Thoracic aorta (tissue), 2 donors: ENCODE measurements around the gene AOPEP. TPM values are rescaled to one million over a fixed set of nuclear protein-coding genes. Genes with fewer than 3 reads are reported as not detected.

Experiments used
- ATAC-seq: fragments of 150-250 bp; one replicate; pipeline ENCODE4 v1.8.0; 2017; ENCODE audit warnings: low read depth; ENCODE audit not compliant: insufficient number of reproducible peaks, low FRiP score
- DNase-seq: peaks from one replicate; pipeline ENCODE4 v3.0.0-alpha.2; 2020; ENCODE audit warnings: low spot score
- H3K27ac ChIP-seq, 2 donors: fragments of 200-600 bp; sonication (generic); 1 replicate in 1 of 2; 2 replicates in 1 of 2; pipeline ENCODE4 v1.5.1; 2016; ENCODE audit warnings: mild to moderate bottlenecking in 2 of 2, moderate library complexity in 2 of 2
- H3K27me3 ChIP-seq: fragments of 200-600 bp; sonication (generic); replicated peaks from 2 replicates; pipeline ENCODE4 v1.6.0; 2016; ENCODE audit warnings: mild to moderate bottlenecking; ENCODE audit not compliant: insufficient read depth
- H3K36me3 ChIP-seq: fragments of 200-600 bp; sonication (generic); one replicate; pipeline ENCODE4 v1.5.1; 2016
- H3K4me1 ChIP-seq, 2 donors: fragments of 200-600 bp; sonication (generic); 1 replicate in 1 of 2; 2 replicates in 1 of 2; pipeline versions ENCODE4 v1.5.1 to v1.6.0; 2016; ENCODE audit warnings: low read depth in 2 of 2, mild to moderate bottlenecking in 1 of 2; ENCODE audit not compliant: control insufficient read depth in 1 of 2
- H3K4me3 ChIP-seq: fragments of 200-600 bp; sonication (generic); 2 replicates; pipeline ENCODE4 v1.5.1; 2016; ENCODE audit warnings: mild to moderate bottlenecking
- H3K9me3 ChIP-seq: fragments of 200-600 bp; sonication (generic); 2 replicates; pipeline ENCODE4 v1.5.1; 2016
- total RNA-seq, 2 donors: library from RNA; depleted of rRNA; stranded (reverse); fragments of >200 nt; gene quantifications; one replicate each; pipeline versions ENCODE4 v1.1.0 to v1.2.3, GENCODE V29; 2016
- TF ChIP-seq, protein P1 (sequence below): fragments of 200-600 bp; sonication (generic); IDR thresholded peaks from one replicate; pipeline ENCODE4 v1.5.1; 2019; ENCODE audit warnings: antibody characterized with exemption

The AOPEP gene
- total RNA-seq, 2 donors from 2014 or later: 494 to 668 TPM

DNA sequence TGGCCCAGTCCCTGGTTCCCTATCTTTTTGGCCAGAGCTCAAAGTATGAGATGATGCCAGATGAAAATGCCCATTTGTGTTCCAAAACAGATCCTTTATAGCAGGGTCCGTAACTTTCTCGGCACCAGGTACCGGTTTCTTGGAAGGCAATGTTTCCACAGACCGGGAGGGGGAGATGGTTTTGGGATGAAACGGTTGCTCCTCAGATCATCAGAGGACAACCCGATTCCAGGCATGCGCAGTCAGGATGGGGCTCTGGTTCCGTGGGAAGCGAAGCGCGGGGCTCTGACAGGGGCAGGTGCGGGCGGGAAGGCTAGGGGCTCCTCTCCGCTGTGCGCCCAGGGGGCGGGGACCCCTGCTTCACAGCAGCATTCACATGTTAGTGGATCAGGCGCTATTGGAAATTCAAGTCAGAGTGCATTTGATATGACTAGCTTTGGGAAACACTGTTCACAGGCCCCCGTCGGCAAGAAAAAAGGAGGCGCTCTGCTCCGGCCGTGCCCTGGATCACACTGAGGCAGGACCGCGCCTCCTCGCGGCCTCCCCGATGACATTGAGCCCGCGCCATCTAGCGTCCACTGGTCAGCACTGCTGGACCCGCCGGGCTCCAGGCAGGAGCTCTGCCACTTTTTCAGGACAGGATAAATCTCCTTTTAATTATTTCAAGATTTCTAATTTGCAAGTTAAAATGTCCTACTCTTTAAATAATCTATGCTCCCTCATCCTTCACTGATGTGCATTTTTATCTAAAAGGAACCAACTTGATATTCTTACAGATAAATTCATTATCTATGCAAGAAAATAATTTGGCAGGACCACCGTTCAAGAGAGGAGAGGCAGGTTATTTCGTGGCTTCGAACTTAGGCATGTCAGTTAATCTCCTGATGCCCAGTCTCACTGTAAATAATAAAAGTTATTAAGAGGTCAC, 401.0 kb downstream of the AOPEP start:
- peaks cover 14 to 49% of the 10 kb centered on the region in 2 donors for H3K4me1 ChIP-seq
- peak; percentile 61 for ATAC-seq

DNA sequence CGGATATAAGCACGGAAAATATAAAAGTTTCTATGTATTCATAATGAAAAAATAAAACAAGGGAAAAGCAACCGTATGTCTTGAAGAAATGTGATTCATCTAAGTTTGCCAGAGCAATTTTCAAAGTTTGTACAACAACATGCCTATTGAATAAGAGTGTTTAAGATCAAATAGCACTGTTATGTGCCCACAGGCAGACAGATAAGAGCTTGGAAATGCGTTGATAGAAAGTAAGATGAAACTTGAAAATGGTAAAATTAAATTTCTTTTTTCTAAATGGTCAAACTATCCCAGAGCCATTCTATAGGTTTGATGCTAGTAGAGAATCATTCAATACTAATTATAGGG, 401.7 kb downstream of the AOPEP start:
- no peak overlapping the region for H3K27ac ChIP-seq

More for the DNA sequence above, 401.0 kb downstream of the AOPEP start:
- Histone ChIP-seq H3K9me3 (no peaks in the 10 kb centered on the region), H3K27ac (peak overlapping the region; percentile 31 to 54), H3K27me3 (no peaks in the 10 kb centered on the region), H3K4me3 (peak overlapping the region; percentile 59), H3K36me3 (no peaks in the 10 kb centered on the region)
- TF ChIP-seq, protein P1, sequence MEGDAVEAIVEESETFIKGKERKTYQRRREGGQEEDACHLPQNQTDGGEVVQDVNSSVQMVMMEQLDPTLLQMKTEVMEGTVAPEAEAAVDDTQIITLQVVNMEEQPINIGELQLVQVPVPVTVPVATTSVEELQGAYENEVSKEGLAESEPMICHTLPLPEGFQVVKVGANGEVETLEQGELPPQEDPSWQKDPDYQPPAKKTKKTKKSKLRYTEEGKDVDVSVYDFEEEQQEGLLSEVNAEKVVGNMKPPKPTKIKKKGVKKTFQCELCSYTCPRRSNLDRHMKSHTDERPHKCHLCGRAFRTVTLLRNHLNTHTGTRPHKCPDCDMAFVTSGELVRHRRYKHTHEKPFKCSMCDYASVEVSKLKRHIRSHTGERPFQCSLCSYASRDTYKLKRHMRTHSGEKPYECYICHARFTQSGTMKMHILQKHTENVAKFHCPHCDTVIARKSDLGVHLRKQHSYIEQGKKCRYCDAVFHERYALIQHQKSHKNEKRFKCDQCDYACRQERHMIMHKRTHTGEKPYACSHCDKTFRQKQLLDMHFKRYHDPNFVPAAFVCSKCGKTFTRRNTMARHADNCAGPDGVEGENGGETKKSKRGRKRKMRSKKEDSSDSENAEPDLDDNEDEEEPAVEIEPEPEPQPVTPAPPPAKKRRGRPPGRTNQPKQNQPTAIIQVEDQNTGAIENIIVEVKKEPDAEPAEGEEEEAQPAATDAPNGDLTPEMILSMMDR: peak; percentile 90
- DNase-seq: peak; percentile 67

DNA sequence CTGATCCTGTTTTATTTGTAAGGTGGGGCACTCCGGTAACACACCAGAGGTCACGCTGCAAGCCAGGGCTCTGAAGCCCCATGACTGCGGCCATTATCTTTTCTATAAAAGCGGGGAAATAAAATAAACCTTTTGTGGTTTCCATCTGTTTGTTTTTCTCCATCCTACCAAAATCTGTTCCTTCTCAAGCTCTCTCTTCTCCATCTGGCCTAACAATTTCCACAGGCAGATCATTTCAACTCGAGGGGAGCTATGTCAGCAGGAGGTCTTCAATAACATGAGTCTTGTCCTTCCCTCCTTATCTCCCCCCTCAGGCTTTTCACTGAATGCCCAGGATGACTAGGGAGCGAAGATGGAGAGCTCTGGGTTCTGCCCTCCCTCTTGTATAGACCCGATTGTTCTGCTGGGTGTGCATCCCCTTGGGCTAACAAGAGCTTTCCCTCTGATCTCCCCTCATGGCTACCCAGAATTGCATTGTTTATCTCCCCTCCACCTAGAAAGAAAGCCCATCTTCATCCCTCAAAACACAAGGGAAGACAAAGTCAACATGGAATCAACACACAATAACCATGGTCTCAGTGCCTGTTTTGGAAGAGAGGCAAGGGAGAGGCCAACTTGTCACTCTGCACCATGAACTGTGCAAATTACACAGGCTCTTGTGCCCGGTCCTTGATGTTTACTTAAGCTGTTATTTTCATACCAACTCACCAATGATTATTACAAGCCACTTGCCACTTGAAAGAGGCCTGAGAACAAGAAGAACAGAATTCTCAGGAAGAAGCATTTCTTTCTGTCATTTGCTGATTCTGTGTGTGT, 403.2 kb downstream of the AOPEP start:
- no peaks in the 10 kb centered on the region for H3K36me3 ChIP-seq
- ATAC-seq (no peak), DNase-seq (no peak)
- no peak overlapping the region for H3K4me3 ChIP-seq
- no peak overlapping the region for H3K27ac ChIP-seq
- H3K9me3 ChIP-seq: no peaks in the 10 kb centered on the region
- H3K27me3 ChIP-seq: no peaks in the 10 kb centered on the region
- H3K4me1 ChIP-seq: peaks cover 14 to 46% of the 10 kb centered on the region in 2 donors
- TF ChIP-seq, protein P1: no peak

More for the DNA sequence above, 401.7 kb downstream of the AOPEP start:
- Histone ChIP-seq H3K4me3 (no peak overlapping the region), H3K9me3 (no peaks in the 10 kb centered on the region), H3K36me3 (no peaks in the 10 kb centered on the region), H3K27me3 (no peaks in the 10 kb centered on the region), H3K4me1 (peaks cover 14 to 49% of the 10 kb centered on the region in 2 donors)
- TF ChIP-seq, protein P1: no peak
- ATAC-seq (no peak), DNase-seq (no peak)

DNA sequence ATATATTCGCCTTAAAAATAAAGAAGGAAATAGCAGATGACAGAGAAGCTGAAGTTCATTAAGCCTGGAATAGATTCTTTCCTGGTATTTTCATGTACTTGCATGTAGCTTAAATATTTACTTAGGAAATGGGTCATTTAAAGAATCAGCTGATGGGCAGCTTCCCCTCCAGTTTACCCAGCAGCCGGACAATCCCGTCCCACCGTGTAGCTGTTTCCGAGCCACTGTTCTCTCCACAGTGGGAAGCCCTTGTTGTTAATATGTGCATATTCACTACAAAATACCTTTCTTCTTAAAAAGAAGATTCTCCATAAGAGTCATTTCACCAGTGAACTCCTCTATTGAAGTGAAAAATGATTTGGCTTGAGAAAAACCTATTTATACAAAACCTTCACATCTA, 404.0 kb downstream of the AOPEP start:
- no peak for DNase-seq
- Histone ChIP-seq H3K4me1 (peaks cover 14 to 38% of the 10 kb centered on the region in 2 donors), H3K9me3 (no peaks in the 10 kb centered on the region), H3K4me3 (no peak overlapping the region), H3K27ac (no peak overlapping the region), H3K36me3 (no peaks in the 10 kb centered on the region), H3K27me3 (no peaks in the 10 kb centered on the region)
- TF ChIP-seq, protein P1: no peak
- no peak for ATAC-seq
